ENCODE measurements around the gene GZF1. TPM values are rescaled to one million over a fixed set of nuclear protein-coding genes. Genes with fewer than 3 reads are reported as not detected.

GZF1 gene
- total RNA-seq, 2 experiments from 2014 or later: 12.2 to 13.1 TPM

GRCh38 chr20:23415959-23416583 lies 54.1 kb downstream of the GZF1 start:
- POLR2A ChIA-PET: no interaction called here

GRCh38 chr20:23417861-23418260 lies 55.9 kb downstream of the GZF1 start:
- ChIA-PET CTCF (interaction anchor here (0.6 to 1.0 kb wide), 2 partner anchors 23 to 34 kb away, joined by 3 read pairs; no protein-coding TSS in a partner anchor), POLR2A (interaction anchor here (1.0 kb wide), 1 partner anchor 68 kb away, joined by 4 read pairs; no protein-coding TSS in a partner anchor)

More at GRCh38 chr20:23415959-23416583, 54.1 kb downstream of the GZF1 start:
- CTCF ChIA-PET: interaction anchor here (0.8 to 1.5 kb wide), 3 partner anchors 16 to 32 kb away, joined by 3 read pairs; no protein-coding TSS in a partner anchor

- POLR2A ChIA-PET: interaction anchor here (1.4 to 3.7 kb wide), 2 partner anchors 58 to 69 kb away, joined by 6 to 39 read pairs; partner anchors contain the start of genes GZF1 and NXT1
Measured at GRCh38 chr20:23419657-23419994, 57.6 kb downstream of the GZF1 start.

GRCh38 chr20:23419995-23420901 lies 58.3 kb downstream of the GZF1 start:
- ChIA-PET POLR2A (interaction anchor here (1.1 to 3.7 kb wide), 5 partner anchors 20 to 70 kb away, joined by 3 to 39 read pairs (median 6); partner anchors contain the start of genes GZF1 and NXT1), CTCF (interaction anchor here (0.5 to 3.0 kb wide), 5 partner anchors 22 to 111 kb away, joined by 3 to 18 read pairs (median 5); partner anchors contain the start of gene NXT1)

More at GRCh38 chr20:23419657-23419994, 57.6 kb downstream of the GZF1 start:
- CTCF ChIA-PET: interaction anchor here (0.5 to 3.0 kb wide), 4 partner anchors 22 to 112 kb away, joined by 4 to 18 read pairs (median 10); partner anchors contain the start of gene NXT1

GRCh38 chr20:23420943-23421931 lies 59.3 kb downstream of the GZF1 start, which contains the start of gene NAPB:
TSS of gene NAPB (minus strand) at chr20:23421488. CDS start at chr20:23421402, 86 bp downstream.
- POLR2A ChIA-PET: interaction anchor here (0.7 to 3.7 kb wide), 7 partner anchors 21 to 181 kb away, joined by 3 to 39 read pairs (median 4); partner anchors contain the start of genes GZF1 and NXT1
- CTCF ChIA-PET: interaction anchor here (0.7 to 3.0 kb wide), 6 partner anchors 21 to 71 kb away, joined by 3 to 18 read pairs (median 6); partner anchors contain the start of gene NXT1

Other genes starting within 250 kb of the GZF1 start
- gene NXT1, start 11.4 kb upstream of the GZF1 start, total RNA-seq: 10 to 100 TPM; 48.7 to 50.2 TPM
- 10 to 100 TPM in 1 of 2 experiments, 1 to 10 TPM in 1; 9.7 to 10.3 TPM for gene NAPB, start 59.3 kb downstream of the GZF1 start, total RNA-seq
- not detected for gene CSTL1, start 77.5 kb downstream of the GZF1 start, total RNA-seq
- not detected for gene CST11, start 90.7 kb downstream of the GZF1 start, total RNA-seq
- not detected for gene CST8, start 128.9 kb downstream of the GZF1 start, total RNA-seq
- gene CST9L, start 206.3 kb downstream of the GZF1 start, total RNA-seq: not detected
- gene CST9, start 243.7 kb downstream of the GZF1 start, total RNA-seq: not detected